Activated CD8-positive, alpha-beta memory T cell treated with anti-CD3 and anti-CD28 coated beads, Interleukin-2, amount 10 ng/mL, durations not matched to agents 7 days and 5 days (primary cell): ENCODE measurements around the gene C5orf58. TPM values are rescaled to one million over a fixed set of nuclear protein-coding genes. Genes with fewer than 3 reads are reported as not detected.

Source experiments
- ATAC-seq: fragments of 150-1000 bp; cut with Tn5 transposase; one replicate; pipeline ENCODE4 v1.10.0; 2021; ENCODE audit warnings: moderate library complexity
- CTCF ChIA-PET: fragments of 350-600 bp; sonication (Branson Sonifier 250); formaldehyde crosslinking; loops from one replicate; lab custom pipeline; 2021; ENCODE audit warnings: antibody characterized with exemption; lab: Charles Lee
- DNase-seq: peaks from one replicate; pipeline ENCODE4 v3.0.0-alpha.2; 2020
- H3K27ac Mint-ChIP-seq: one replicate; pipeline ENCODE4 v1.8.0; 2021; ENCODE audit warnings: mild to moderate bottlenecking, mixed read lengths
- H3K27me3 Mint-ChIP-seq: one replicate; pipeline ENCODE4 v1.8.0; 2021; ENCODE audit warnings: mixed read lengths
- H3K36me3 Mint-ChIP-seq: one replicate; pipeline ENCODE4 v1.8.0; 2021; ENCODE audit warnings: mild to moderate bottlenecking, mixed read lengths
- H3K4me1 Mint-ChIP-seq: one replicate; pipeline ENCODE4 v1.8.0; 2021; ENCODE audit warnings: mixed read lengths
- H3K4me3 Mint-ChIP-seq: one replicate; pipeline ENCODE4 v1.8.0; 2021; ENCODE audit warnings: mild to moderate bottlenecking, moderate library complexity, mixed read lengths
- H3K9me3 Mint-ChIP-seq: one replicate; pipeline ENCODE4 v1.8.0; 2022; ENCODE audit warnings: low read depth, mixed read lengths
- total RNA-seq, 2 experiments: library from RNA; stranded (reverse); gene quantifications; one replicate each; pipeline ENCODE4 v1.2.3, GENCODE V29; 2021

C5orf58 gene
- total RNA-seq, 2 experiments from 2014 or later: not detected

DNA sequence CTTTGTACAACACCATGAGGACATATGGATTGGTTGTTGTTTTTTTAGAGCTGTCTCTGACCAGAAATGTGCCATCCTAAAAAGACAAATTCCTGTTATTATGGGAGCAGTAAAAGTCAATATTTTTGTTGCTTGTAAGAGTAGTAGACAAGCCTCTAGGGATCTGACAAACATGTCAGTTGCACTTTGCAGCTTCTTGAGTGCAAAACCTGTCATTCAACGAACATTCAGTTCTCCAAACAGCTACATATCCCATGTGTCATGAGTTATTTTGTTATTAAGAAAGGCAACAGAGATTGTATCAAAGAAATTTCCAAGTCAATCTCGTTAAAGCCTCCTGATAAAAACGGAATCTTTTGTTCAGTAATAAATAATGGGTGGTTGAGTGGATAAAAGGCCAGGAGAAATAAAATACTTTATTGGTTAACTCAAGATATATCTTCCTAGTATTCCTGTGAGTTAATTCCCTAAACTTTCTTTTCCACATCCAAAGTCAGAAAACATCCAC, 18.1 kb downstream of the C5orf58 start:
- Mint-ChIP-seq H3K27ac (no peak overlapping the region), H3K36me3 (peaks cover 91% of the 10 kb centered on the region), H3K9me3 (no peaks in the 10 kb centered on the region), H3K4me1 (peaks cover 55% of the 10 kb centered on the region), H3K27me3 (no peaks in the 10 kb centered on the region), H3K4me3 (no peak overlapping the region)
- ATAC-seq (no peak), DNase-seq (no peak)
- CTCF ChIA-PET: interaction anchor here (0.9 to 1.3 kb wide), 2 partner anchors 21 to 32 kb away, joined by 3 read pairs; no protein-coding TSS in a partner anchor

DNA sequence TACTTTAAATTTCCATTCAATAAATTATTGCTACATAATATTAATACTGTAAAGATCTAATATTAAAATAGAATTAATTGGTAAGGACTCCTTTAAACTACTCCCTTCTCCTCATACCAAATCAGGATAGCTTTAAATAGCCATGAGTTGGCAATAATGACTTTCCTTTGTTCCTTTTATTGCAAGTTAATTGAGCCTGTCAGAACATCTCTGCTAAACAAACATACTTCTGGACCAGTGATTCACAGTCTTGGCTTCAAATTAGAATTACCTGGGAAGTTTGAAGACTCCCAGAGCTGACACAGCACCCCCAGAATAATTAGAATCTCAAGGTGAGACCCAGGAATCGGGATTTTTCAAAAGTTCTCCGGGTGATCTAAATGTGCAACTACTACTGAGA, 18.7 kb downstream of the C5orf58 start:
- no peaks in the 10 kb centered on the region for H3K9me3 Mint-ChIP-seq
- CTCF ChIA-PET: interaction anchor here (0.9 to 3.5 kb wide), 3 partner anchors 20 to 87 kb away, joined by 3 to 13 read pairs (median 3); no protein-coding TSS in a partner anchor
- H3K36me3 Mint-ChIP-seq: peaks cover 91% of the 10 kb centered on the region
- DNase-seq (no peak), ATAC-seq (no peak)
- peaks cover 61% of the 10 kb centered on the region for H3K4me1 Mint-ChIP-seq
- no peaks in the 10 kb centered on the region for H3K27me3 Mint-ChIP-seq
- no peak overlapping the region for H3K4me3 Mint-ChIP-seq
- H3K27ac Mint-ChIP-seq: peak overlapping the region; percentile 51

DNA sequence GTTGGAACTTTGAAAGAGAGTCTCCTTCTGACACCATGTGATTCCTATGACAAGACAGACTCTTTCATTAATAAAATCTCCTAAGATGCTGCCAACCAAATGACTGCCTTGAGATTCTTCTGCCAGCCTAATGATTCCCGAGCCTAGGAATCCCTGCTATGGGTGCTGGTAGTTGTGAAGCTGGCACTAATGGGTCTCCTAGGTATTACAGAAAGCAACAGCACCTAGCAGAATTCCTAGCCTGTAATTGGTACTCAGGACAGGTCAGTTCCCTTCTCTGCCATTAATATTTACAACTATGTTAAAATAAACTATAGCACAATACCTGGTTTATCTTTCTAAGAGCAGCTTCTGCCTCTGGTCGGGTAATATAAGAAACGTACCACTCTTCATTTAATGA, 19.3 kb downstream of the C5orf58 start:
- H3K9me3 Mint-ChIP-seq: no peaks in the 10 kb centered on the region
- no peak for DNase-seq
- H3K36me3 Mint-ChIP-seq: peaks cover 91% of the 10 kb centered on the region
- peaks cover 67% of the 10 kb centered on the region for H3K4me1 Mint-ChIP-seq
- H3K27ac Mint-ChIP-seq: no peak overlapping the region
- no peak for ATAC-seq
- H3K27me3 Mint-ChIP-seq: no peaks in the 10 kb centered on the region
- H3K4me3 Mint-ChIP-seq: no peak overlapping the region
- CTCF ChIA-PET: interaction anchor here (1.3 to 3.5 kb wide), 2 partner anchors 30 to 87 kb away, joined by 3 to 13 read pairs; no protein-coding TSS in a partner anchor

DNA sequence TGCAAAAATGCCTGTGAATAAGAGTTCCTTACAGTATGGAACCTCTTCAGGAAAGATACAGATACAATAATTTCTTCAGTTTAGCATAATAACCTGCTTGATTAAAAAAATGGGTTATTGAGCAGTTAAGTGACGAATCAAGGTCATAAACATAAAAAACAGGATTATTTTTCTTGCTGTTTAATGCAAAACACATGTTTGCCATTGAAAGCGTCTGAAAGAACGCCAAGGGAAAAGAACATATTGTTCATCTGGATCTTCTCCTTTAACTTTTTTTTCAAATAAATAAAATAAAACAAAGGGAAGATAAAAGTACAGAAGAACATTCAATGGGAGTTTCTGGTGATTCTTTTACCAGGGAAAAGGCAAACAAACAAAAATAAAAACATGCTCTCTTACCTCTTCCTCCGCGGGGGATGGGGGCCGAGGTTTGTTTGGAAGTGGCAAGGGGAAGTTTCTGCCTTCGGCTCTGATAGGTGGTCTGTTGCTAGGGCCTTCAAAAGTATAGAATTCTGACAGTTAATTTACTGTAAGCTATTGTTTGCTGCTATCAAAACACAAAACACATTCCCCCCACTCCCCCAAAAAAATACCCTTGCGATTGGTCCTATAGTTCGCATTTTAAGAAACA, 20.1 kb downstream of the C5orf58 start:
- Mint-ChIP-seq H3K9me3 (no peaks in the 10 kb centered on the region), H3K27ac (no peak overlapping the region), H3K4me3 (no peak overlapping the region), H3K36me3 (peaks cover 91% of the 10 kb centered on the region), H3K27me3 (no peaks in the 10 kb centered on the region), H3K4me1 (peaks cover 75% of the 10 kb centered on the region)
- CTCF ChIA-PET: interaction anchor here (0.7 to 3.5 kb wide), 2 partner anchors 27 to 86 kb away, joined by 3 to 13 read pairs; no protein-coding TSS in a partner anchor
- DNase-seq (no peak), ATAC-seq (no peak)

DNA sequence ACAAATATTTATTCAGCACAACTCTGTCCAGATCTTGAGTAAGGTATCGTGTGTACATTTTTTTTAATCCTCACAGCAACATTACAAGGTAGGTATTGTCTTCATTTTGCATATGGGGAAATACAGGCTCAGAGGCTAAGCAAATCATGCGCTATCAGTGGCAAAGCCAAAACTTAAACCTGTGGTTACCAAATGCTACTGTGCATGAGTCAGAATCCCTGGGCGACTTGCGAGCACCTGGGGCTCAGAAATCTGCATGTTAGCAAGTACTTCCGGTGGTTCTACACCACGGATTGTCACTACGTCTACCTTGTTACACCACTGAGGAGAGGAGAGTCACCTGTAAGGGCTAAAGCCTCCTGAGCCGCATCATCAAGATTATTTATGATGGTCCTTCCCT, 21.3 kb downstream of the C5orf58 start:
- peak overlapping the region; percentile 70 for H3K27ac Mint-ChIP-seq
- peaks cover 83% of the 10 kb centered on the region for H3K4me1 Mint-ChIP-seq
- DNase-seq (peak; percentile 87), ATAC-seq (peak; percentile 95)
- H3K27me3 Mint-ChIP-seq: no peaks in the 10 kb centered on the region
- no peaks in the 10 kb centered on the region for H3K9me3 Mint-ChIP-seq
- CTCF ChIA-PET: interaction anchor here (3.5 kb wide), 1 partner anchor 85 kb away, joined by 13 read pairs; no protein-coding TSS in a partner anchor
- H3K4me3 Mint-ChIP-seq: no peak overlapping the region
- H3K36me3 Mint-ChIP-seq: peaks cover 89% of the 10 kb centered on the region

DNA sequence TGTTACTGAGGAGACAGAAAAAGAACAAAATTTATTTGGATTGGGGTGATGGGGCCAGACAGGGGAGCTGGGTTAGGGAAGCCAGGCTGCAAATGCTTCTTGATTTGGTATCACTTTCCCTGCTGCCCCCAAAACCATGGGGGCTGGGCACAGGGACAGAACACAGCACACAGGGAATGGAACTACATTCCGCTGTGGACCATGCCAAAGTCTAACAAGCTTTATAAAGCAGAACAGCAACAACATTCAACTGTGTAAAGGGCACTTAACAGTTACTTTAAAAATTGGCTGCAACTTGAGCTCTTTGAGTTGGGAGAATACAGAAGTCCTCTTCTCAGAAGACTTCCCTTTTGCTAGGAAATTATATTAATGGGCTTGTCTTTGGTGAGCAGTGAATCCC, 23.8 kb downstream of the C5orf58 start:
- no peaks in the 10 kb centered on the region for H3K9me3 Mint-ChIP-seq
- peak overlapping the region; percentile 72 for H3K27ac Mint-ChIP-seq
- CTCF ChIA-PET: interaction anchor here (1.2 to 1.3 kb wide), 2 partner anchors 9 to 30 kb away, joined by 4 to 9 read pairs; no protein-coding TSS in a partner anchor
- H3K4me3 Mint-ChIP-seq: no peak overlapping the region
- ATAC-seq (no peak), DNase-seq (no peak)
- peaks cover 90% of the 10 kb centered on the region for H3K36me3 Mint-ChIP-seq
- H3K4me1 Mint-ChIP-seq: peaks cover 84% of the 10 kb centered on the region
- no peaks in the 10 kb centered on the region for H3K27me3 Mint-ChIP-seq

DNA sequence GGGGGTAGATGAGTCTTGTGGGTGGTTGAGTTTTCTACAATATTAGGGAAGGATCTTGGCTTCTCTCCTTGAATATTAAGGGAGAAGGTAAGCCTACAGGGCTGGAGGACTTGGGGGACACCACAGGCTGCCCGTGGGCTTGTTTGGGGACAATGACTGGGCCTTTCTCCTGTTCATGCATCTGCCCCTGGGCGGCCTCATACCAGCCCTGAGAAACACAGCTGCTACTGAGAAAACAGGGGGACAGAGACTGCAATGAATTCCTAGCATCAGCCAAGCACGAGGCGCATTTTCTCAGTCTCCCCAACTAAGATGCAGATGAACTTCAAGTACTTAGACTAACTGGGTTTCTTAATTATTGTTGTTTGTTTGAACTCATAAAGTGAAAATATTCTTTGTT, 24.6 kb downstream of the C5orf58 start:
- H3K27me3 Mint-ChIP-seq: no peaks in the 10 kb centered on the region
- H3K4me1 Mint-ChIP-seq: peaks cover 86% of the 10 kb centered on the region
- H3K4me3 Mint-ChIP-seq: no peak overlapping the region
- peak overlapping the region; percentile 72 for H3K27ac Mint-ChIP-seq
- CTCF ChIA-PET: interaction anchor here (1.1 to 2.3 kb wide), 4 partner anchors 9 to 82 kb away, joined by 4 to 18 read pairs (median 6); no protein-coding TSS in a partner anchor
- DNase-seq: no peak
- peaks cover 91% of the 10 kb centered on the region for H3K36me3 Mint-ChIP-seq
- ATAC-seq: no peak
- H3K9me3 Mint-ChIP-seq: no peaks in the 10 kb centered on the region

DNA sequence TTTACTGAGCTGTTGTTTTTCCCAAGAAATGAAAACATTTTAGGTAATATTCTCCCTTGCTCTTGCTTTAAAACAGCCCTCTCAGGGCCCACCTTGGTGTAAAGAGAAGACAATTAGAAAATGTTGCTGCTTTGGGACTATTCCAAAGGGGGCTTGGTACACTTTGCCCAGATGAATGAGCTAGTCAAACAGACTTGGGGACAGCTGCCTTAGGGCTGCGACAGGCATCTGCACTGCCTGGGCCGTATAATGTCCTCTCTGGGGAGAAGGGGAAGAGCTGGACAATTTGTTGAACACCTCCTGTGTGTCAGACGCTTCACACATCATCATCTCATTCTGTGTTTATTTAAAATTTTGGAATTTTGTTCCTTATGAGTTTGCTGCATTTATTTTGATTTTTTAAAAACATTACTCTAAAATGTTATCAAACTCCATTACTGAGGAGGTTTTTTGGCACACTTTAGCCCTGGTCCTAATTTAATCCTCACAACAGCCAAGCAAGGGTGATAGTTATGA, 28.8 kb downstream of the C5orf58 start:
- peak overlapping the region; percentile 38 for H3K4me3 Mint-ChIP-seq
- H3K27ac Mint-ChIP-seq: peak overlapping the region; percentile 89
- no peaks in the 10 kb centered on the region for H3K9me3 Mint-ChIP-seq
- H3K36me3 Mint-ChIP-seq: peaks cover 92% of the 10 kb centered on the region
- ATAC-seq: no peak
- peaks cover 93% of the 10 kb centered on the region for H3K4me1 Mint-ChIP-seq
- DNase-seq: no peak
- H3K27me3 Mint-ChIP-seq: no peaks in the 10 kb centered on the region
- CTCF ChIA-PET: interaction anchor here (1.0 to 3.3 kb wide), 14 partner anchors 13 to 87 kb away, joined by 3 to 29 read pairs (median 6); partner anchors contain the start of gene LCP2

DNA sequence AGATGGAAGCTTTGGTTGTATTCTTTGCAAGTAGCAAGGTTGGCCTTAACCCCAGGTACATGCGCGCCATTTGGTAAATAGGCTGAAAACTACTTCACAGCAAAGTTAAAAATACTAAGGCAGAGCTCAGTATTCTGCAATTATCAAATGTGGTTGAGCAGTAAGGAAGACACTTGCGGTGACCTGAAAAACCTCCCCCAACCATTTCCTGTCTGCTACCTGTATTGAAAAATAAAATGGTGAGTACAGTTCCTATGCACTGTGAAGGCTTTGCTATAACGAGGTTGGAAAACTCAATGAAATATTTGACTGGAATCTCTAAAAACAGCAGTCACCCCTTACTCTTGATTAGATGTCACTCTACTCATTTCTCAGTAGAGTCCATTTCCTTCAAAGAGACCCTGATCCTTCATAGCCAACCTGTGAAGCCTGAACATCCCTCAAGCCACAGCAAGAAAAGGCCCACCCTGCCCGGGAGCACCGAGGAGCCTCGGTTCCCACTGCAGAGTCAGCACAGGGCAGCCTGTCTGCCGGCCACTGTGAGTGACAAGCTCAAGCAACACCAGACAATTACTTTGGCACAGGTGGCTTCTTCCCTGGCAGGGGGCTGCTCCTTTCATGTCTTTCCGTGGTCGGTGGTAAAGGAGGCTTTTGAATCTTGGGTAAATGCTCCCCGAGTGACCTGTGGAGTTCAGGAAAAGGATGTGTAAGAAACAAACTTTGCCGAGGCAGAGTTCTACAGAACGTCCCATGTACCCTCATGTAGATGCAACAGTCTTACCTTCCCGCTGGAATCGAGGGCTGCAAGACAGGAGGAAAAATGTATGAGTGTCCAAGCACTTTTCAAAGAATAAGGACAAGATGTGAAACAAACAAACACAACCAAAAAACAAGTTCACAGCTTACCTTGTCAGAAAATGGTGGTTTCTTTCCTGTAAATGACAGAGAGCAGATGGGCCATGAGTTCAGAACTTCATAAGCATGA, 29.6 kb downstream of the C5orf58 start:
- Mint-ChIP-seq H3K4me1 (peaks cover 93% of the 10 kb centered on the region), H3K27me3 (no peaks in the 10 kb centered on the region), H3K4me3 (peak overlapping the region; percentile 38), H3K9me3 (no peaks in the 10 kb centered on the region), H3K36me3 (peaks cover 91% of the 10 kb centered on the region), H3K27ac (peak overlapping the region; percentile 89)
- CTCF ChIA-PET: interaction anchor here (0.8 to 3.3 kb wide), 16 partner anchors 12 to 86 kb away, joined by 3 to 29 read pairs (median 6); partner anchors contain the start of gene LCP2
- DNase-seq (peak; percentile 84), ATAC-seq (peak; percentile 56)

DNA sequence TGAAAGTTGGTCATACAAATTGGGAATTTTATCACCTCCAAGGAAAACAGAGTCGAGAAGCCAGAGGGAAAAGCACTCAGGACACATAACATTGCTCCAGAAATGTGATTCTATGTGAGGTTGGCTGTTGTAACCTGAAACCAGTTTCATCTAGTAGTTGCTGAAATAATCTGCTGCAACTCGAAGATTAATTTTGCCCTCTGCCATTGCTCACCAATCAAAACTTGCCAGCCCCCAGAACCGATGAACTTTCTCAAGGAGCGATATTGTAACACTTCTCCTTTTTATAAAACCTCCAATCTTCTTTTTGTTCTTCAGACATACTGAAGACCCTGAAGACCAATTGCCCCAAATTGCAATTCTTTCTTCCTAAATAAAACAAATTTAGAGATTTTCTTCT, 31.1 kb downstream of the C5orf58 start:
- ATAC-seq (no peak), DNase-seq (no peak)
- no peak overlapping the region for H3K4me3 Mint-ChIP-seq
- H3K36me3 Mint-ChIP-seq: peaks cover 92% of the 10 kb centered on the region
- no peaks in the 10 kb centered on the region for H3K9me3 Mint-ChIP-seq
- peak overlapping the region; percentile 89 for H3K27ac Mint-ChIP-seq
- no peaks in the 10 kb centered on the region for H3K27me3 Mint-ChIP-seq
- peaks cover 95% of the 10 kb centered on the region for H3K4me1 Mint-ChIP-seq
- CTCF ChIA-PET: interaction anchor here (1.5 to 6.0 kb wide), 2 partner anchors 14 to 19 kb away, joined by 5 to 49 read pairs; no protein-coding TSS in a partner anchor

DNA sequence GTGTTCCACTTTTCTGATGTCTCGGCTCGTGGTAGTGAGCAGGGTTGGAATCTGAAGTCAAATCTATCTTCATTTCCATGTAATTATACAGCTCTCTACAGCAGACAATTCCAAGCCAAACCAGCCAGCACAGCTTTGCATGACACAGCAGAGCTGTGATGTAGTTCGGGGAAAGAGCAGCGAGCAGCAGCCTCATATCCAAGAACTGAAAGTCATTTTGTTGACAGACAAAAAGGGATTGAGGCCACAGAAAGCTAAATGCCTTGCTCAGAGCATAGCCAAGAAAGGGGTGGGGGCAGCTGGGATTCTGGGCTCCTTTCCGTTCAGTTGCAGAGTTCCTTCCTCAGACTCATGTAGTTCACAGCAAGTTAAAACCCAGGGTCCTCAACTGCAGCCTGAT, 32.7 kb downstream of the C5orf58 start:
- DNase-seq: no peak
- Mint-ChIP-seq H3K4me1 (peaks cover 95% of the 10 kb centered on the region), H3K27ac (peak overlapping the region; percentile 87), H3K4me3 (no peak overlapping the region), H3K27me3 (no peaks in the 10 kb centered on the region), H3K36me3 (peaks cover 89% of the 10 kb centered on the region), H3K9me3 (no peaks in the 10 kb centered on the region)
- CTCF ChIA-PET: interaction anchor here (1.5 to 16.3 kb wide), 11 partner anchors 9 to 83 kb away, joined by 3 to 499 read pairs (median 18); partner anchors contain the start of gene LCP2
- ATAC-seq: no peak

DNA sequence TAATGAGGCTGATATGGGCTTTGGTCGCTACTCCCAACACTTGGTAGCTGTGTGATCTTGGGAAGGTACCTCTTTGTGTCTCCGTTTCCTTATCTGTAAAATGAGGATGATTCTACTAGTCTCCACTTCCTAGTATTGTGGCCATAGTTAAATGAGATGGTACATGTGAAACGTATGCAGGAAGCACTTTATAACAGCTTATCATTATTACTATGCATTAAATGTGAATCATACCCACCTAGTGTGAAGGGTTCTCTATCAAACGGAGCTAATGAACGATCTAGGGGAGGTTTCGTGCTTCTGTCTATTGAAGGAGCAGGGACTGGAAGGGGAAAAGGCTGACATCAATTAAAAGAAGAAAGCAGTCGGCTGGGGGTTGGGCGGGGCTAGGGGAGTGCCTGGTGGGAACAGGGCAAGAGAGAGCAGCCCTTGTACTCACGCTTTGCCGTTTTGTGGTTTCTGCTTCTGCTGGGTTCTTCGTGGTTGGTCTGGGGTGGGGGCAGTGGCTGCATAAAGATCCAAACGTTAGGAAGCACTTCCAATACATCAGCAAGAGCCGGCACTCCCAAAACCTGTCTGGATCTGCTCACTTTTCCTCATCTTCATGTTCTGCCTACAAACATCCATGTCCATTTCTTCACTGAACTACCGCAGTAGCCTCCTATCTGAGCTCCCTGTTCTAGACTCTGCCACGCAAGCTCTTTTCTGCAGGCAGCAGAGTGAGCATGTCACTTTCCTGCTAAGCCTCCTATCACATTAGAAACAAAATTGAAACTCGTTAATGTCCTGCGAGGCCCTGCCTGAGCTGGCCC, 34.0 kb downstream of the C5orf58 start:
- Mint-ChIP-seq H3K27ac (peak overlapping the region; percentile 87), H3K27me3 (no peaks in the 10 kb centered on the region), H3K36me3 (peaks cover 91% of the 10 kb centered on the region), H3K4me3 (peak overlapping the region; percentile 61), H3K4me1 (peaks cover 97% of the 10 kb centered on the region), H3K9me3 (no peaks in the 10 kb centered on the region)
- CTCF ChIA-PET: interaction anchor here (0.6 to 16.3 kb wide), 19 partner anchors 8 to 160 kb away, joined by 3 to 499 read pairs (median 9); partner anchors contain the start of gene LCP2
- peak; percentile 22 for ATAC-seq
- DNase-seq: peak; percentile 76
